ENCODE results near the gene UCN2. TPM values are rescaled to one million over a fixed set of nuclear protein-coding genes. Genes with fewer than 3 reads are reported as not detected.

The UCN2 gene
- total RNA-seq, 6 experiments from 2014 or later = 4.3 to 6.4 (median 5.0) TPM

GRCh38 chr3:48587686-48588085 lies 24.1 kb upstream of the UCN2 start:
- Mint-ChIP-seq H3K27ac (no peak overlapping the region), H3K4me3 (no peak overlapping the region), H3K9me3 (no peaks in the 10 kb centered on the region), H3K4me1 (ENCODE audit: low read depth) (peaks cover 15% of the 10 kb centered on the region), H3K27me3 (ENCODE audit: insufficient read depth) (no peaks in the 10 kb centered on the region; the same call in 1 of the 2 replicates), H3K36me3 (ENCODE audit: low read depth) (peaks cover 25% of the 10 kb centered on the region)
- TF ChIP-seq CTCF (IDR thresholded peaks at IDR 0.05) = no peak
- no peak for DNase-seq

- no peak overlapping the region for H3K27ac Mint-ChIP-seq
- H3K36me3 Mint-ChIP-seq (ENCODE audit: low read depth) = peaks cover 23% of the 10 kb centered on the region; the same call in 1 of the 2 replicates
- H3K9me3 Mint-ChIP-seq = no peaks in the 10 kb centered on the region
- DNase-seq = no peak
- H3K4me3 Mint-ChIP-seq = no peak overlapping the region
- no peaks in the 10 kb centered on the region; the same call in 1 of the 2 replicates for H3K27me3 Mint-ChIP-seq (ENCODE audit: insufficient read depth)
- H3K4me1 Mint-ChIP-seq (ENCODE audit: low read depth) = peaks cover 6% of the 10 kb centered on the region; the same call in 1 of the 2 replicates
- no peak for TF ChIP-seq CTCF (IDR thresholded peaks at IDR 0.05)
These were observed 21.8 kb upstream of the UCN2 start for GRCh38 chr3:48585411-48585810.

- Mint-ChIP-seq H3K4me3 (no peak overlapping the region), H3K27ac (no peak overlapping the region), H3K4me1 (ENCODE audit: low read depth) (peaks cover 4% of the 10 kb centered on the region; the same call in 1 of the 2 replicates), H3K9me3 (no peaks in the 10 kb centered on the region), H3K27me3 (ENCODE audit: insufficient read depth) (no peaks in the 10 kb centered on the region; the same call in 1 of the 2 replicates), H3K36me3 (ENCODE audit: low read depth) (peaks cover 22% of the 10 kb centered on the region; the same call in 1 of the 2 replicates)
- DNase-seq = no peak
- no peak for TF ChIP-seq CTCF (IDR thresholded peaks at IDR 0.05)
These were observed 21.3 kb upstream of the UCN2 start for GRCh38 chr3:48584836-48585235.

- DNase-seq = no peak
- TF ChIP-seq CTCF (IDR thresholded peaks at IDR 0.05) = no peak
- Mint-ChIP-seq H3K27me3 (ENCODE audit: insufficient read depth) (no peaks in the 10 kb centered on the region; the same call in 1 of the 2 replicates), H3K4me1 (ENCODE audit: low read depth) (no peaks in the 10 kb centered on the region), H3K36me3 (ENCODE audit: low read depth) (peaks cover 19% of the 10 kb centered on the region), H3K27ac (peak overlapping the region; percentile 18; the same call in 1 of the 2 replicates), H3K9me3 (no peaks in the 10 kb centered on the region), H3K4me3 (no peak overlapping the region)
These were observed 18.3 kb upstream of the UCN2 start for GRCh38 chr3:48581621-48582481.

GRCh38 chr3:48576647-48577046 lies 13.1 kb upstream of the UCN2 start:
- H3K9me3 Mint-ChIP-seq = no peaks in the 10 kb centered on the region
- no peak overlapping the region for H3K27ac Mint-ChIP-seq
- DNase-seq = no peak
- no peaks in the 10 kb centered on the region for H3K27me3 Mint-ChIP-seq (ENCODE audit: insufficient read depth)
- peaks cover 12% of the 10 kb centered on the region for H3K36me3 Mint-ChIP-seq (ENCODE audit: low read depth)
- no peak overlapping the region for H3K4me3 Mint-ChIP-seq
- H3K4me1 Mint-ChIP-seq (ENCODE audit: low read depth) = no peaks in the 10 kb centered on the region
- no peak for TF ChIP-seq CTCF (IDR thresholded peaks at IDR 0.05)
